GM21526 (cell line): ENCODE results near the gene B4GALT4.

Experiments used
- ATAC-seq: cut with Tn5 transposase; IDR thresholded peaks from one replicate; pipeline ENCODE4 v1.9.1; 2021; ENCODE audit warnings: moderate library complexity; ENCODE audit not compliant: unreplicated experiment, low FRiP score

The B4GALT4 gene

GRCh38 chr3:119239206-119239820 is 1.4 kb downstream of the B4GALT4 start:
- ATAC-seq, result no peak

GRCh38 chr3:119238363-119238762 is 2.3 kb downstream of the B4GALT4 start:
- no peak for ATAC-seq

- ATAC-seq, result no peak
These were observed 3.4 kb downstream of the B4GALT4 start for GRCh38 chr3:119237299-119237698.

GRCh38 chr3:119236756-119237155 is 3.9 kb downstream of the B4GALT4 start:
- no peak for ATAC-seq

- ATAC-seq, result no peak
These were observed 5.5 kb downstream of the B4GALT4 start for GRCh38 chr3:119235151-119235550.

GRCh38 chr3:119234610-119235009 is 6.1 kb downstream of the B4GALT4 start:
- no peak for ATAC-seq

GRCh38 chr3:119230745-119231144 is 9.9 kb downstream of the B4GALT4 start:
- no peak for ATAC-seq

GRCh38 chr3:119230071-119230470 is 10.6 kb downstream of the B4GALT4 start:
- ATAC-seq, result no peak

GRCh38 chr3:119229190-119229589 is 11.5 kb downstream of the B4GALT4 start:
- ATAC-seq, result no peak

- no peak for ATAC-seq
These were observed 12.1 kb downstream of the B4GALT4 start for GRCh38 chr3:119228373-119229145.

GRCh38 chr3:119227070-119227850 is 13.4 kb downstream of the B4GALT4 start:
- ATAC-seq, result no peak

- ATAC-seq, result no peak
These were observed 15.6 kb downstream of the B4GALT4 start for GRCh38 chr3:119225121-119225520.

- ATAC-seq, result no peak
These were observed 17.2 kb downstream of the B4GALT4 start for GRCh38 chr3:119223511-119223910.

- ATAC-seq, result no peak
These were observed 18.3 kb downstream of the B4GALT4 start for GRCh38 chr3:119222391-119222790.

- no peak for ATAC-seq
These were observed 18.8 kb downstream of the B4GALT4 start for GRCh38 chr3:119221779-119222320.

- ATAC-seq, result no peak
These were observed 19.6 kb downstream of the B4GALT4 start for GRCh38 chr3:119220970-119221667.

GRCh38 chr3:119220198-119220597 is 20.5 kb downstream of the B4GALT4 start:
- no peak for ATAC-seq

- peak; percentile 91 for ATAC-seq
These were observed 21.6 kb downstream of the B4GALT4 start for GRCh38 chr3:119219069-119219468.

- no peak for ATAC-seq
These were observed 28.9 kb downstream of the B4GALT4 start for GRCh38 chr3:119211803-119212202.

GRCh38 chr3:119211193-119211592 is 29.5 kb downstream of the B4GALT4 start:
- no peak for ATAC-seq

- ATAC-seq, result no peak
These were observed 33.2 kb downstream of the B4GALT4 start for GRCh38 chr3:119207512-119207875.
